GM12864 (cell line): ENCODE measurements around the gene MAD1L1.

Experiments used
- DNase-seq: peaks from one replicate; pipeline ENCODE4 v3.0.0-alpha.2; 2011; ENCODE audit warnings: low read depth
- H3K4me3 ChIP-seq: 2 replicates; pipeline ENCODE4 v1.5.1; 2011; ENCODE audit warnings: mild to moderate bottlenecking, low read depth, low read length, control low read depth
- CTCF ChIP-seq: IDR thresholded peaks from 2 replicates; pipeline ENCODE4 v1.5.1; 2011; ENCODE audit warnings: low read depth, mild to moderate bottlenecking, moderate library complexity, low read length, control low read depth, inconsistent platforms; ENCODE audit errors: missing control alignments

Gene MAD1L1

DNA sequence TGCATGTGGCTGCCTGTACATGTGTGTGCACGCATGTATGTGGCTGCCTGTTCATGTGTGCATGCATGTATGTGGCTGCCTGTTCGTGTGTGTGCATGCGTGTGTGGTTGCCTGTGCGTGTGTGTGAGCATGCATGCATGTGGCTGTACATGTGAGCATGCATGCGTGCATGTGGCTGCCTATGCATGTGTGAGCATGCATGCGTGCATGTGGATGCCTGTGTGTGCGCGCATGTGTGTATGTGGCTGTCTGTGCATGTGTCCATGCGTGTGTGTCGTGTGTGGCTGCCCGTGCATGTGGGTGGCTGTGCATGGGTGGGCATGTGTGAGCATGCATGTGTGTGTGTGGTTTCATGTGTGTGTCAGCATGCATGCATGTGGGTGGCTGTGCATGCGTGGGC is 344.3 kb downstream of the MAD1L1 start:
- no peak overlapping the region for H3K4me3 ChIP-seq

GRCh38 chr7:1887251-1887650 is 345.5 kb downstream of the MAD1L1 start:
- no peak for DNase-seq
- TF ChIP-seq CTCF = no peak
- H3K4me3 ChIP-seq = no peak overlapping the region

More for the DNA sequence above, 344.3 kb downstream of the MAD1L1 start:
- no peak for DNase-seq
- no peak for TF ChIP-seq CTCF

GRCh38 chr7:1886361-1887064 is 346.2 kb downstream of the MAD1L1 start:
- H3K4me3 ChIP-seq = no peak overlapping the region
- no peak for TF ChIP-seq CTCF
- DNase-seq = no peak

DNA sequence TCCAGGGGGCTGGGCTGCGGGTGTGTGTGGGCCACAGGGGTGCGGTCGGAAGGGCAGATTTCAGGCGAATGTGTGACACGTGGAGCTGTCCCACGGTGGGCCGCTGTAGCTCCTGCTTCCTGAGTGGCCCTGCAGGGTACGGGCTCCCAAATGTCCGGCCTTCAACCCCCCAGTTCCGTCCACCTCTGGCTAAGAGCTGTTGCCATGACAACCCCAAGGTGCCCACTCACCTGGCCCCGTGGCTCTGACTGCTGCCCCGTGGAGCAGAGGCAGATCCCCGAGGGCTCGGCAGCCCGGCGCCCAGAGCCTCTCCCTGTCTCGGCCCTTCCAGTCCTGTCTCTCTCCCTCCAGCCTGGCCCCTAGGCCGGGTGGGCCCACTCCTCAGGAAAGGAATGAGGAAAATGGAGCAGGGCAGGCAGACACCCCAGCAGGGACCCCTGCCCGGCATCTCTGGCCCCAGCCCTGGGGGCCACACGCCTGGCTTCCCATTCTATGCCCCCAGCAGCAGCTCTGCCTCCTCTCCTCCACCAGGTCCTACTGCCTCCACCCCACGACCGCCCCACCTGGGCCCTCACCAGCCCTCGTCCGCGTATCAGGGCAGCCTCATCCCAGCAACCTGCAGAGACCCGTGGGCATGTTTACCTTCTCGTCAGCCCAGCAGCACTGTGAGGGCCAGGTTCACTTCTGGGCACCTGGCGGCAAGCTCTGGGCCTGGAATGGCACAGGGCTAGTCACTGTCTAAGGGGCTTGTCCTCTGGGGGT is 347.1 kb downstream of the MAD1L1 start:
- DNase-seq = no peak
- no peak overlapping the region for H3K4me3 ChIP-seq

DNA sequence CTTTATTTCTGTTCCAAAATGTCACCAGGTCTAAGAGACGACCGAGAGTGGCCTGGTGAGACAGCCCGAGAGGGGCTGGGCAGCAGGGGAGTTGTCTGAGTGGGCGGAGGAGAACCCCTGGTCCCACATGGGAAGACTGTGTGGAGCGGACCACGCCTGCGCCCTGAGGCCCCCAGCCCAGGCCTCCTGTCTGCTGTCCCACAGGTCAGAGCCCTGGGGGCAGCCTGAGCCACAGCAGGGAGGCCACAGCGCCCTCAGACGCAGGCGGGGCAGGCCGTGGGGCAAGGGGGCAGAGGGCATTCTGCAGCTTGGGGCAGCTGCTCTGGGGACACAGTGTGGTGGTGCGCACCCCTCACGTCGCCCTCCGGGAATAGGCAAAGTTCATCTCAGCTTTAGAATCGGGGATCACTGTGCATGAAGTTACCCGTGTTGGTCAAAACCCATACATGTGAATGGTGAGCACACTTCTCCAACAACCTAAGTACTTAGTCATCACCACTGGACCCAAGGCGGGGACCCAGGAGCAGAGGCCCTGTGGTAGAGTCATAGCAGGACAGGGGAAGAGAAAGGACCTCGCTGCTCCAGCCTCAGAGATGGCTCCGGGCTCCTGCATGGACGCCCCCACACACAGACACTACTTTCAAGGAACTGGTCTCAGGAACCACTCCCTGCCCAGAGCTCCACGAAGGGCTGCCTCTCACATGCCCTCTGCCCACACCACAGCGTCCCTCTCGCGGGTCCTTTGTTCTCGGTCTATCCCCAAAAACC is 348.0 kb downstream of the MAD1L1 start:
- no peak for DNase-seq
- no peak for TF ChIP-seq CTCF
- no peak overlapping the region for H3K4me3 ChIP-seq

More for the DNA sequence above, 347.1 kb downstream of the MAD1L1 start:
- no peak for TF ChIP-seq CTCF

GRCh38 chr7:1883834-1884582 is 348.7 kb downstream of the MAD1L1 start:
- no peak for DNase-seq
- H3K4me3 ChIP-seq = no peak overlapping the region
- TF ChIP-seq CTCF = no peak
